Upper lobe of right lung (tissue), 1 donor: Measurements from ENCODE around the gene STXBP3. TPM values are rescaled to one million over a fixed set of nuclear protein-coding genes. Genes with fewer than 3 reads are reported as not detected.

Experiments
- ATAC-seq: fragments of 200-7000 bp; cut with Tn5 transposase; one replicate; pipeline ENCODE4 v1.9.1; 2020; ENCODE audit warnings: mild to moderate bottlenecking, moderate library complexity
- DNase-seq: peaks from one replicate; pipeline ENCODE4 v3.0.0-alpha.2; 2020
- H3K27ac ChIP-seq: fragments of 200-600 bp; one replicate; pipeline ENCODE4 v1.8.0; 2022
- H3K27me3 ChIP-seq: fragments of 200-600 bp; one replicate; pipeline ENCODE4 v1.8.0; 2022; ENCODE audit warnings: mild to moderate bottlenecking
- H3K36me3 ChIP-seq: fragments of 200-600 bp; one replicate; pipeline ENCODE4 v1.8.0; 2022
- H3K4me1 ChIP-seq: fragments of 200-600 bp; one replicate; pipeline ENCODE4 v1.8.0; 2022
- H3K4me3 ChIP-seq: fragments of 200-600 bp; one replicate; pipeline ENCODE4 v1.8.0; 2022; ENCODE audit warnings: mild to moderate bottlenecking
- H3K9me3 ChIP-seq: fragments of 200-600 bp; one replicate; pipeline ENCODE4 v1.8.0; 2022
- CTCF ChIP-seq: fragments of 200-600 bp; IDR thresholded peaks from one replicate; pipeline ENCODE4 v1.8.0; 2022; ENCODE audit warnings: antibody characterized with exemption
- intact Hi-C: fragments of 100-400 bp; cut with DNase I; formaldehyde crosslinking; loops from one replicate; pipeline ENCODE4 v1.11.0; 2022
- total RNA-seq: library from RNA; stranded (reverse); fragmentation: NEBNext Ultra II Directional; extraction: Animal tissue kit (Norgen Biotek cat#: 25700); gene quantifications from one replicate; pipeline ENCODE4 v1.2.1, GENCODE V29; 2021
- donor health status: DM: no; HTN: yes; CAD: no; lungs with severe emphysema.

Gene STXBP3
- total RNA-seq, 1 donor from 2014 or later, result 54.1 TPM

GRCh38 chr1:108814343-108815125 is 68.1 kb downstream of the STXBP3 start:
- peaks cover 23% of the 10 kb centered on the region for H3K36me3 ChIP-seq
- H3K9me3 ChIP-seq, result no peaks in the 10 kb centered on the region
- no peaks in the 10 kb centered on the region for H3K4me1 ChIP-seq
- no peak overlapping the region for H3K4me3 ChIP-seq
- DNase-seq (no peak), ATAC-seq (no peak)
- H3K27me3 ChIP-seq, result no peaks in the 10 kb centered on the region
- TF ChIP-seq CTCF, result no peak
- intact Hi-C loops, result no loop called here
- peak overlapping the region; percentile 80 for H3K27ac ChIP-seq

- H3K9me3 ChIP-seq, result no peaks in the 10 kb centered on the region
- no peak for ATAC-seq
- no peak for TF ChIP-seq CTCF
- no peaks in the 10 kb centered on the region for H3K27me3 ChIP-seq
- H3K36me3 ChIP-seq, result peaks cover 17% of the 10 kb centered on the region
- no peak overlapping the region for H3K4me3 ChIP-seq
- H3K27ac ChIP-seq, result peak overlapping the region; percentile 80
- no peak for DNase-seq
- intact Hi-C loops, result no loop called here
- no peaks in the 10 kb centered on the region for H3K4me1 ChIP-seq
Measured at GRCh38 chr1:108815566-108815965, 69.1 kb downstream of the STXBP3 start.

GRCh38 chr1:108816049-108816893 is 69.8 kb downstream of the STXBP3 start:
- Histone ChIP-seq H3K4me1 (no peaks in the 10 kb centered on the region), H3K4me3 (peak overlapping the region; percentile 14), H3K27me3 (no peaks in the 10 kb centered on the region), H3K36me3 (peaks cover 10% of the 10 kb centered on the region), H3K9me3 (no peaks in the 10 kb centered on the region), H3K27ac (peak overlapping the region; percentile 80)
- intact Hi-C loops, result no loop called here
- no peak for TF ChIP-seq CTCF
- ATAC-seq (peak; percentile 72), DNase-seq (no peak)

- intact Hi-C loops, result no loop called here
- Histone ChIP-seq H3K27ac (peak overlapping the region; percentile 80), H3K4me3 (peak overlapping the region; percentile 14), H3K9me3 (no peaks in the 10 kb centered on the region), H3K4me1 (no peaks in the 10 kb centered on the region), H3K36me3 (peaks cover 2% of the 10 kb centered on the region), H3K27me3 (no peaks in the 10 kb centered on the region)
- ATAC-seq (peak; percentile 64), DNase-seq (no peak)
- no peak for TF ChIP-seq CTCF
Measured at GRCh38 chr1:108817016-108817415, 70.5 kb downstream of the STXBP3 start.

GRCh38 chr1:108817811-108818210 is 71.3 kb downstream of the STXBP3 start:
- H3K27ac ChIP-seq, result no peak overlapping the region
- intact Hi-C loops, result no loop called here

More at GRCh38 chr1:108817811-108818210, 71.3 kb downstream of the STXBP3 start:
- no peak for ATAC-seq
- H3K36me3 ChIP-seq, result no peaks in the 10 kb centered on the region
- no peak for TF ChIP-seq CTCF
- no peaks in the 10 kb centered on the region for H3K4me1 ChIP-seq
- no peak for DNase-seq
- H3K4me3 ChIP-seq, result no peak overlapping the region
- H3K27me3 ChIP-seq, result no peaks in the 10 kb centered on the region
- no peaks in the 10 kb centered on the region for H3K9me3 ChIP-seq
